Measurements from ENCODE around the gene ZNF423.
"Not testable (repeated sequence)": the region's sequence is repeated elsewhere in the genome, so short reads cannot be mapped to it uniquely, and the experiment has no call there.

Gene ZNF423

DNA sequence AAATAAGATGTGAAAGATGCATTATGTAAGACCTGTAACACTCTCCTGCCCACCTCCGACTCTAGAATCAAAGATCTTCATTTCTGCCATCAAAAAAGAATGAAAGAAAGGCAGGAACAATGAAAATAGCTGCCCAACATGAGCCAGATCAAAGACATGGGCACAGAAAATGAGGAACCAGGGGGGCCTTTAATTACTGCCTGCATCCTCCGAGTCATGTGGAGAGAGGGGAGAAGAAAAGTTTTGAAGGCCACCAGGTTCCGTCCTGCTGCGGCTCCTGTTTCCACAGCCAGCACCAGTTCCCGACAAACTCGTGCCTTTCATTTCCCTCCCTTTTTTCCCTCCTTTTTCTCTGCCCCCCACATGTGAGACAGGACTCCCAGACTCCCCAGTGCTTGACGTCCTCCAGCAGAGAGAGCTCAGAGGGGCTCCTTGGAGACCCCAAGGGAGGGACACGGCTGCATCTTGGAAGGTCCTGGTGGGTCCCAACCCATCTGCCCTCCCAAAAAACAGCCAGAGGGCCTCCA, 168.4 kb downstream of the ZNF423 start:
- no peak for DNase-seq

DNA sequence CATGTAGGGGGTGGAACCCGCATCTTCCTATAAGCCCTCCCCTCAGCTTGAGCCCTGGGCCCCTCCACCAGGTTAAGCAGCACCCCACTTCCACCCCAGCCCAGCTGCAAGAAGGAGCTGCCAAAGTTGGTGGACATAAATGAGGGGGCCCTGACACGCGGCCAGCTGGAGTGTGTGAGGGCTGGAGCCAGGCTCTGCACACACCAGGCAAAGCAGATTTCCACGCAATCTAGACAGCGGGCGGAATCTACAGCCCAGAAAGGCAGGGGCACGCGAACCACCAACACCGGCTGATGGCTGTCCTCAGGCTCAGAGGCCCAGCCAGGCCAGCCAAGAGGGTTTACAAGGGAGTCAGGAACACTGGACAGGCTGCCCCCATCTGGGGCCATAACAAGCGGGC, 171.2 kb downstream of the ZNF423 start:
- no peak for DNase-seq

DNA sequence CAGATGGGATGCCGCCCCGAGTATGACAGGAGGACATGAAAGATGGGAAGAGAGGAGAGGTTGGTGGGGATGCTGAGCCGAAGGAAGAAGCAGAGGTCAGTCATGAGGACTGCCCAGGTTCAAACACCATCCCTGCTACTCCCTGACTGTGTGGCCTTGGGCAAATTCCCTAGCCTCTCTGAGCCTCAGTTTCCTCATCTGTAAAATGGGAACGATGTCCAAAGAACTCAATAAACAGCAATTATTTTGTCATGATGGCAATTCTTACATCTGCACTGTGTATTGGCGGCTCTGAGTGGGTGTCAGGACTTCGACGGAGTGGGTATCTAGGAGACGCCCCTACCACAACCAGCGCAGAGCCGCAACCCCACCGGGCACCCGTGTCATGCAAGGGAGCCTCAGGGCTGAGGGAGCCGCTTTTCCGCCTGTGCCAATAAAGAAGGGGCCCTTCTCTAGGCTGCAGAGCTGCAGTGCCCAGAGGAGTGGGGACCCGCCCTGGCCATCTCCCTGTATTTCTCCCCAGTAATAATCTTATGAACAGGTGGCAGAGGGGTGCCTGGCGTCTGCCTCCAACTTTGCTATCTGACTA, 173.2 kb downstream of the ZNF423 start:
- DNase-seq = no peak

DNA sequence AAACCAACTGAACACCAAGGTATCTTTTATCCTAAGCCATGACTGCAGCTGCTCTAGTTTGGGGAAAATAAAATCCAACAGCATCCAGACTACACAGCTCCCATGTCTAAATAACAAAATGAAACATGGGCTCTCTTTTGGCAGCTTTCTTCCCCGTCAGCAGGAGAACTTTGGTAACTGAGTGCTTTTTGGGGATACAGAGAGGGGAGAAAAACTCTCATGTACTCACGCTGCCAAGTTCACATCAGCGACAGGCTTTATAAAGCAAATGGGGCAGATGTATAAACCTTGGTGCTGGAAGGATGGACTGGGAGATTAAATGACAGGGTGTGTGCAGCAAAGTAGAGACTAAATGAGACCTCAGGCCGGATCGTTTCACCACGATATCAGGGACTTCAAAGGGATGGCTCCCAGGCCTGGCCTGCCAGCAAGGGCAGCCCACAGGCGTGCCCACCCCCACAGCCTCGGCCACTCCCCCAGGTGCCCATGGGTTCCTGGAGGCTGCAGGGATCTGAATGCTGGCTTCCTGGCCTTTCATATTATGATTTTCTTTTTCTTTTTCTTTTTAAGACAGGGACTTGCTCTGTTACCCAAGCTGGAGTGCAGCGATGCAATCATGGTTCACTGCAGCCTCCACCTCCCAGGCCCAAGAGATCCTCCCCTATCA, 174.6 kb downstream of the ZNF423 start:
- no peak for DNase-seq

DNA sequence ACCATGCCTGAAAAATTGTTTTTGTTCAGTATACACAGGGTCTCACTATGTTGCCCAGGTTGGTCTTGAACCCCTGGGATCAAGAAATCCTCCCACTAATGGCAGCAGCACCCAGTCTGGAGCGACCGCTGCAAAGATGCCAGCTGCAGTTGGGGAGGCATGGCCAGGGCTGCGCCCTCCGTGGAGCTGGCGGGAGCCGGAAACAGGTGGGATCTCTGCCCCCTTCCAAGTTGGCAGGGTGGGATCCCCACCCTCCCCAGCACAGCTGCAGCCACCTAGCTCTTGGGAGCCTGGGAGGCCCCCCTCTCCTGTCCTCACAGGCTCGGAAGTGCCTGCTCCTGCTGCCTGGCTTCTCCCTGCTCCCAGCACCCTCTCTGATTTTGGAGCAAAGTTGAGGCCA, 176.8 kb downstream of the ZNF423 start:
- DNase-seq = no peak

DNA sequence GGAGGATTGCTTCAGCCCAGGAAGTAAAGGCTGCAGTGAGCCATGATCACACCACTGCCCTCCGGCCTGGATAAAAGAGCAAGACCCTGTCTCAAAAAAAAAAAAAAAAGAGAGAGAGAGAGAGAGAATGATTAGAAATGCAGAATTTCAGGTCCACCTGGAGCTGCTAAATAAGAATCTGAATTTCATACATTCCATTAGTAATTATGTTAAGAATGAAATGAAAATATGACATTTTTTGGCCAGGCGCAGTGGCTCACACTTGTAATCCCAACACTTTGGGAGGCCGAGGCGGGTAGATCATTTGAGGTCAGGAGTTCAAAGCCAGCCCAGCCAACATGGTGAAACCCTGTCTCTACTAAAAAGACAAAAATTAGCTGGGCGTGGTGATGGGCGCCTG, 178.3 kb downstream of the ZNF423 start:
- not testable (repeated sequence) for DNase-seq

DNA sequence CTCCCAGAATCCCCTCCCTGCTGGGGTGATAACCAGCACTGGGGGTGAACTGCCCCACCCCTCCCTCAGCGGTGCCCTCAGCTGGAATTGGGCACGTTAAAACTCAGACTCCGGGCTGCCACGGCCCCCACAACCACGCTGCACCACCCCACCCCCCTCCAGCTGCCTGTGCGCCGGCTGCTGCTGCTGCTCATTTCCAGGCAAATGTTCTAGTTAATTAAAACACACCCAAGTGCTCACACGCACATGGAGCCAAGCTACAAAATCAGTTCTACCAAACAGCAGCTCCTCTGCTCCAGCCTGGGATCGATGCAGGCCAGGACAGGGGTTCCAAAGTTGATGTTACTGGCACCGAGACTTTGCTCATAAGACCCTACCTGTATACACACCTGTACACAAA, 180.5 kb downstream of the ZNF423 start:
- no peak for DNase-seq

DNA sequence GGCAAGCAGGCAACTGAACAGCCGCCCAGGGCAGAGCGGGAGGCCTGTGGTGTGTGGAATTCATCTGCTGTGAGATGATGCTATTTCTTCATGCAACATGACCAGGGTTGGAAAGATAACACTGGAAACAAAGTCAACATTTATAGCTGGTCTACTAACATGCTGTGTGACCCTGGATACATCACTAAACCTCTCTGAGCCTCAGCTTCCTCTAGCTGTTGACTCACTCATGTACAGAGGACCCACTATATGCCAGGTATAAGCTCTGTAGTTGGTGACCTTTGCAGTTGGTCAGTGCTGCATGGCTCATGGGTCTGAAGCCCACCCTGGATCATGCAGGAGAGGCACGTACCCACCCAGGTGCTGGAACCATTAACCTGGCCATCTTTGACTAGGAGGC, 180.9 kb downstream of the ZNF423 start:
- DNase-seq = no peak

DNA sequence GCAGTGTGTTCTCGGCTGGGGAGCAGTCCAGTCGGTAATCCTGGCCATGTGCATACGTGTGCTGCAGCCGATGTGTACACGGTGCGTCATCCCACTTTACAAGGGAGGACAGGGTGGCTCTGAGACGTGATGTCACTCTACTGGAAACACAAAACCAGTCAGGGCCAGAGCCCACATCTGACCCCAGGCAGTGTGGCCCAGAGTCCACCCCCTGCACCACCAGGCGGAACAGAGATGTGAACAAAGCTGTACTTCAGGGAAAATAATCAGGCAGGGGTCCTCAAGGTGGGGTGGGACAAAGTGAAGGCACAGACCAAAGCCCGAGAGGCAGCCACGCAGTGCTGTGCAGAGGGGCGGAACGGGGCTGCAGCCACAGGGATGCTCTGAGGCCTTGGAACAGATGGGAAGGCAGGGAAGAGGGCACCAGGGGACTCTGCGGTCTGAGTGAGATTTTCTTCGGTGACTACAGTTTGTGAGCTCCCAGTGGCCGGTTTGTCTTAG, 181.5 kb downstream of the ZNF423 start:
- peak; percentile 32 for DNase-seq

DNA sequence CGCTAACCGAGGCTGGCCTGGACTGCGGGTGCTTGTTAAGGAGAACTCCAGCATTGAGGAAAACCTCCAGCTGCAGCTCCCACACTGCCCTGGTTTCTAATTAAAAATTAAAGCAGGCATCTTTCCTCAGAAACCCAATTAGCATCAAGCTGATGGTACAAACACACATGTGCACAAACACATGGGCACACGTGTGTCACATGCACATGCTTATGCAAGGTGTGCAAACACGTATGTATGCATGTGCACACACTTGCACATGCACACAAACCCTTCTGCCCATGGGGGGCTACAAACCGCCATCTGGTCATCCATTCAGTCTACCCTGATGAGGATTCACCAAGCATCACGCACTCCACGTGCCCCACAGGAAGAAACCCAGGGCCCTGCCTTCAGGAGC, 182.5 kb downstream of the ZNF423 start:
- no peak for DNase-seq

DNA sequence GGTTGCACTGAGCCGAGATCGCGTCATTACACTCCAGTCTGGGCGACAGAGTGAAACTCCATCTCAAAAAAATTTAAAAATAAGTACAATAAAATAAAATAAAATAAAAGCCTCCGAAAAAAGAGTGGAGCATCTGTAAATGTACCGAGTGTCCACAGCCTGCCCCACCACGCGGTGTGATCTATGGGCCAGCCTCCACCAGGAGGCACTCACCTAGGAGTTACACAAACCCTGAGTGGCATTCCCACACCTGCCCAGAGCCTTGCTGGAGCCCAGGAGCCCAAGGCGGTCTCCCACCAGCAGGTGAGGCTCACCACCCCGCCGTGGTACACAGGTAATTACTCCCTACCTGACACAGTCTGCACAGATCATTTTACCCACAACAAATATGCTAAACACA, 183.2 kb downstream of the ZNF423 start:
- no peak for DNase-seq

DNA sequence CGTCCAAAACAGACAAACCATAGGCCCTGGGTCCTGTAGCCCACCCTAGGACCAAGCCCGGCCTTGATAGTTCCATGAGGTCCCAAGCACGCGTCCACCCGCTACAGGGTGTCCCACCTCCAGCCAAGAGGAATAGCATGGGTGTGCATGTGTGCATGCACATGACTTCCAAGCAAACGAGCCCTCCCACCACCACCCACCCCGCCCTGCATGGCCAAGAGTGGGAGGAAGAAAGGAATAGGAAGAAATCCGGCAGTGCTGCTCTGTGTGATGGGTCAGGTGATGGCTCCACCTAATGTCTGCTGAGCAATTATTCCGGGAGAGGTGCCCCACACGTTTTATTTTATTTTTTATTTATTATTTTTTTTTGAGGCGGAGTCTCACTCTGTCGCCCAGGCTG, 184.6 kb downstream of the ZNF423 start:
- no peak for DNase-seq

DNA sequence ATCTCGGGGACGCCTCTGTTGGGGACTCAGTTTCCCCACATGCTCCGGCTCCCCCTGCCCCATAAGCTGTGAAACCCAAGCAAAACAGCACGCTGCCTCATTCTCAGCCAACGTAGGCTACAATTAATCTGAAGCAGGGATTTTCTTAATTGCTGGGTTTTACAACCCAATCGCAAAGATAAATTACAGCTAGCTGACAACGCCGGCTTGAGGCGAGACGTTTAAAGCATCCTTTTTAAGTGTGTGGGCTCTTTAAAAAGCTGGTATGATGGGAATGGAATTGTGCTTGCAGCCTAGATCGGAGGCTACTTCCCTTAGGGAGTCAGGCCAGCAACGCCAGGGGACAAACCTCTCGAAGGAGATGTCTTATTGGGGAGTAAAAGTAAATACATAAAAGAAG, 185.3 kb downstream of the ZNF423 start:
- DNase-seq = no peak

DNA sequence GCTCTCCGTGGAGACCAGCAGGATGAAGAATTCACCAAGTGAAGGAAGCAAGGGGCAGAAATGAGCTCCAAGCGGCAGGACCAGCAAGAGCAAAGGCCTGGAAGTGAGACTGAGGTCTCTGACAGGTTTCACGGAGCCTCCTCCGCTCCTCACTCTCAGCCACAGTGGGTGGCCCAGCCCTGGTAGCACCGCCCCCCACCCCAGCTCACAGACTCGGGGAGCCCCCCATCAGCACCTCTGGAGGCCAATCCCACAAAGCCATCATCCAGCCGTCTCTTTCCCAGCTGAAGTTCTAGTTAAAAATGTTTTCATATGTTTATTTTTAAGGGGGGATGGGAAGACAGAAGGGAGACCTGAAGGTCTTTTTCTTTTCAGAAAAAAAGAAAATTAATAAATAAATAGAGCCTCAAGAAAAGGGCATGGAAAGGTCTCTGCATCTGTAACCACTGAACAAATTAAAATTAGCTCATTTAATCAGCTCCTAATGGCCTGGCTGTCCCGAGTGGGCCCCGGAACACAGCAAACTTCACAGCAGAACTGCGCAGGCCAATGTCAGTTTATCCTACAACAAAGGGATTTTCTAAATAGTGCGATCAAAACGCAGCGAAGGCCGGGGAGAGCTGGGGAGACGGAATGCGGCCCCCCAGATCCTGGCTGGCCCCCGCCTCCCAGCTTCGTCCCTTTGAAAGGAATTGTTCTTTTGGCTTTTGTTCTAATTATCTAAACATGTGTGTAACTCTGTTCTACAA, 190.3 kb downstream of the ZNF423 start:
- no peak for DNase-seq

DNA sequence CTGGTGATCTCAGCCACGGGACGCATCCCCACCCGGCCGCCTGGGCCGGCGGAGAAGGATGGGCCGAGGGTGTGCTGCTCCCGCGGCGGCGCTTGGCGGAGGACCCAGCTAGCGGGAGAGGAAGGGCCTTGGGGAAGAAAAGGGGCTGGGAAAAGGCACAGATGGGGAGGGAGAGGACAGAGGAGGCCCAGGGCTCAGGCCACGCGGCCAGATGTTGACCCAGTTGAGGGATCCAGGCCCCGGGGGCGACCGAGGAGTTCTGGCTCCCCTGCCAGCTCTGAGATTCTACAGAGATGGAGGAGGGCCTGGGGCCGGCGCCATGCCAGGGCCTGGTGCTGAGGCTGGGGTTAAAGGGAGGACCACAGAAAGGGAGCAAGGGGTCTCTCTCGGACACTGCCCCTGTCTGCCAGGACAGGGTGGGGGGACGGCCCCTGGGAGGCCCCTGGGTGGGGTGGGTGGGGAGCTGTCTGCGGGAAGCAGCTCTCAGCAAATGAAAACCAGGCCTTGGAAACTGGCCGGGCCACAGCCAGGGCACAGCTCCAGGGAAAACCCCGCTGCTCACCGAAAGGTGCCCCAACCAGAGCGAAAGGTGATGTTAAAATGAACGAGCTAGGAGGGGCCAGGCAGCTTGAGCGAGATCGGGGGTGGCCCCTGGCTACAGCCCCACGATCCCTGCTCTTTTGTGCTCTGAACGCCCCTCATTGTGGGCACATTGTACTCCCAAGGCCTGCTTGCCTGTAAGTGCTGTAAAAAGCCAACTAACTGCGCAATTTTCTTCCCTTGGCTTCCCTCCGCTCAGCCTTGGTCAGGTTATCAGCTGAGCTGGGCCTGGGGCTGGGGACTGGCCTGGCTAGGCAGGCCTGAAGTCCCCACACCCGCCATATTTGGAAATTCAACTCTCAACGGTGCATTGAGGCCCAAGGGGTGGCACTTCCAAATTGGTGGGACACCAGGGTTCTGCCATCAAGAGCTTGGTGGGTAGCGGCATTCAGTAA, 191.4 kb downstream of the ZNF423 start:
- DNase-seq = no peak

DNA sequence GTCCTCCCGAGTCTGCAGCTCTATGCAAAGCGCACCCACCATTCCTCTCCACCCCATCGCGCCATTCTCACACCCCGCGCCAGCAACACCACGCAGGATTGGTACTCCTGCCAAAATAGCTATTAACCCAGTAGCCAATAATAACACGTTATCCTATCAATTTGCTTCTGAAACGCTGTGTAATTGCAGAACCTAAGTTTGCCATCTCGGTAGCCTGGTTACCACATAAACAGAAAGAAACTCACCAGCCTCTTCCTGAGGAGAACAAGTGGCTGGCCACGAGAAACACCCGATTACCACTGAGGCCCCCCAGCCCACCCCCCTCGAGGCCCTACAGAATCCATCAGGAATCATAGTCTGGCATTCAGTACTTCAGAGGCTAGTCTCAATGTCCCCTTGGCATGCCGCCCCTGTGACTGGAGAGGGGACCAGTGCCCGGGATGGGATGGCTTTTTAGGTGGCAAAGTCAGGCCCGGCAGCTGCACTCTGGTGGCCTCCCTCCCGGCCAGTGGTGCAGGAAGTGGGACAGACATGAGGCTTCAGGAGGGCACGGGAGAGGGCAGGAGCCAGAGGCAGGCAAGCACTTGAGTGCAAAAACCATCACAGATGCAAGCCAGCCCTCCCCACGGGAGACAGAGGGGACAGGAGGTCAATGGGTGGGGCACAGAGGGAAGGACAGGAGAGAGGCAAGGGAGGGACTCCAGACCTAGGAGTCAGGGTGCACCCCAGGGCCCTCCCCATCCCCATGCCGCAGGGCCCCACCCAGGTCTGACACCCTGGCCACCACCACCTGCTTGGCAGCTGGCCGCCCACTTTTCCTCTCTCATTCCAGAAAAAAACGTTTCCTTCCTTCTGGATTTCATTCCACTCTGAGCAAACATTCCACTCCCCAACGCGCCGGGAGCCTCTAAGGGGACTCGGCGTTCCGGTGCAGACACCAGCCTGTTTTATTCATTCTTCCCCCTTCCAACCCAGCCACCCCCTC, 192.5 kb downstream of the ZNF423 start:
- no peak for DNase-seq

DNA sequence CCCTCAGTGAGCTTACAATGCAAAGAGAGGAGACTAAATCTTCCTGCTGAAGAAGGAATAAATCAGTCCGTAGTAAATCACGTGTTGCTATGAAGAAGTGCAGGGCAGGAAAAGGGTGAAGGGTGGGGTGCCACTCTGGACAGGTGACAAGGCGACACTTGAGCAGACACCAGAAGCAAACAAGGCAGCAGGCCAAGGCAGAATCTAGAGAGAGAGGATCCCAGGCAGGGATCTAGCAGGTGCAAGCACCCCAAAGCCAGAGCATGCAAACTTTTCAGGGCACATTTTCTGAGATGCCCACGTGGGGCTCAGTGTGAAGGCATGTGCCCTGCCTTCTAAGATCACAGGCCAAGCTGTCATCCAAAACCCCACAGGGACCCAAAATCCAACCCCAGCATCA, 193.3 kb downstream of the ZNF423 start:
- DNase-seq = no peak

DNA sequence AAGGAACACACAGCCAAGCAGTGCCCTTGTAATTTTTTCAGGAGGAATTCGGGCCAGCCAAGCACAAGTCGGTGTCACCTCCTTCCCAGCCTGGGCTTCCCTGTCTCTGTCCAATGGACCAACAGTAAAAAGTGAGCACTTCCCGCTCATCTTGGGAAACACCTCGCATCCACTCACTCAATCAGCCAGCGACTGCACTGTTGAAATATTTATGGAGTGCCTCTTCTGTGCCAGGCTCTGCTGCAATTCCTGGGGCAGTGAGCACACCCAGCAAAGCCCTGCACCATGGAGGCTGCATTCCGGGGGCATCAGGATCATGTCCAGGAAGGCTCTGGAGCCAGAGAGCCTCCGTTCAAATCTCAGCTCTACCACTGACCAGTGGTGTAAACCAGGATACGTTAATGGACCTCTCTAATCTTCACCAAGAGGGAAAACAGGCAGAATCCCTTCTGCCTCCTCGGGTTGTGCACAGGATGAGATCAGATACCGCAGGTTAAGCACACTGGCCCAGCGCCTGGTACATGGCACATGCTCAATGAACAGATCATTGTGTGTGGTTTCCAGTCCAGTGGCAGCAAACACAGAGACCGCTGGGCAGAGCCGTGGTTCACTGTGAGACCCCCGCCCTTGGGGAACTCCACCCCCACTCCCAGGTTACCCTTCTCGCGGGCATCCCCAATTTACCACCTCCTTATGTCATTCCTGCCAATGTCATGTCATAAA, 194.3 kb downstream of the ZNF423 start:
- no peak for DNase-seq

DNA sequence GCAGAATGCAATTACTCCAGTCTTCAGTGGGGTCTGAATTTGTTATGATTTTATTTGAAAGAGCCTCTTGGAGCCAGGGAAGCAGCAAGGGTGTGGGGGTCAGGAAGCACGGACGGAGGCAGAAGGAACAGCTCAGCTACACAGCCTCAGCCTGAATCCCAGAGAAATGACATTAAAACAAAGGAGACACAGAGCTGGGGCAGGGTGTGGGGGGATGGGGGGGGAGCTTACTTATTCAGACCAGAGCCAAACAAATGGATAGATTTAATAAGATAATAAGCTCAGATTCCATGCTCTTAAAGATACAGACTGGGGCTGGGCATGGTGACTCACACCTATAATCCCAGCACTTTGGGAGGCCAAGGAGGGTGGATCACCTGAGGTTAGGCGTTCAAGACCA, 195.3 kb downstream of the ZNF423 start:
- DNase-seq = no peak

DNA sequence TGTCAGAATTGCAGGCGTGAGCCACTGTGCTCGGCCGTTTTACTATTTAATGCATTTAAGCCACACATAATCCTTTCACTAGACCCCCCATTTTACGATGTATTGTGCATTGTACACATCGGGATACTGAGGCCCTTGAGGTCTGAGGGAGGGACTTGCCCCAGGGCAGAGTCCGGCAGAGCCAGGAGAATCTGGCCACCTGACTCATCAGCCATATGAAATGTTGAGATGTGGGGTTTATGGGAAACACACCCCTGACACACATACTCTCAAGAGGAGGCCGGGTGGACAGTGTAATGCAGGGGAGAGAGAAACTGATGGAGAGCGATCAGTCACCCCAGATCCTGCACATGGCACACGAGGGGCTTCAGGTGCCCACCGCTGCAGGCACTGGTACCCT, 196.6 kb downstream of the ZNF423 start:
- DNase-seq = no peak

DNA sequence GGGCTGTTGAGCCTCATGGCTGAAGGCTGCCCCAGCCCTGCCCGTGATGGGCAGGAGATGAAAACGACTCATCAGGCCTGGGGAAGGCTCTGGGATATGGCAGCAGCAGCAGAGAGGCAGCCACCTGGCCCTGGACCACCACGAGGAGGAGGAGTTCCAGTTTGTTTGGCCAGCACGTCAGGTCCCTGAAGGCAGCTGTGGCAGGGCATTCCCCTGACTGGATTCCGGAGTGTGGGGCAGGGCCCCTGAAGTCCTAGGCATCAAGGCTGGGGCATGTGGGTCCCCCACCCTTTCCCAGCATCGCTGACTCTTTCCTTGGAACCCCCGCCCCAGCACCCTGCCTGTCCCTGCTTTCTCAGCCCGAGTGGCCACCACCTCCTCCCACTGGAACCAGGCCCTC, 197.4 kb downstream of the ZNF423 start:
- no peak for DNase-seq
